Motor neuron (in vitro differentiated cells): ENCODE results near the gene GALNT10. TPM values are rescaled to one million over a fixed set of nuclear protein-coding genes. Genes with fewer than 3 reads are reported as not detected.

Source experiments
- ATAC-seq, 8 experiments: fragments of 200-7000 bp; cut with Tn5 transposase; replicated peaks in 6 of 8; 2 replicates each; pipeline ENCODE4 v1.8.0; 2021; ENCODE audit warnings: mild to moderate bottlenecking in 8 of 8, moderate library complexity in 8 of 8
- H3K27ac ChIP-seq, 2 donors: fragments of 250-450 bp; sonication (Bioruptor Pico); 2 replicates each; pipeline ENCODE4 v1.9.0; 2021; ENCODE audit warnings: antibody characterized with exemption in 2 of 2, mild to moderate bottlenecking in 2 of 2, moderate library complexity in 1 of 2
- H3K4me1 ChIP-seq, 2 donors: fragments of 250-450 bp; sonication (Bioruptor Pico); replicated peaks in 1 of 2; 2 replicates each; pipeline ENCODE4 v1.6.1; 2021; ENCODE audit warnings: antibody characterized with exemption in 2 of 2, mild to moderate bottlenecking in 2 of 2, moderate library complexity in 1 of 2
- H3K4me3 ChIP-seq, 5 donors: fragments of 250-450 bp; sonication (Bioruptor Pico); 2 replicates each; pipeline ENCODE4 v1.9.0; 2021; ENCODE audit warnings: antibody characterized with exemption in 5 of 5, mild to moderate bottlenecking in 5 of 5, moderate library complexity in 4 of 5
- WGBS, 10 experiments: fragments of 450-650 bp; shearing (Covaris generic); methylation state at CpG; one replicate each; pipeline ENCODE4 v1.0.0; 2022; 5-methylcytosine and 5-hydroxymethylcytosine counted together
- in situ Hi-C, 9 experiments: fragments of 400-800 bp; cut with MboI; loops; one replicate each; pipeline ENCODE4 v1.15.0; 2021; ENCODE audit warnings: low sequenced_read_pairs in 9 of 9, low pct_unique_long_range_greater_than_20kb in 2 of 9; ENCODE audit not compliant: unreplicated experiment in 9 of 9
- total RNA-seq, 8 experiments: library from RNA; unstranded; fragments of 300-600 nt; gene quantifications; 2 replicates each; pipeline versions ENCODE4 v1.2.3 to v1.2.4, GENCODE V29; 2022

GALNT10 gene
- total RNA-seq, 8 experiments from 2014 or later = 2.8 to 33.3 (median 7.5) TPM

- in situ Hi-C loops = no loop called here
- peak overlapping the region; percentile 11 to 48 for H3K27ac ChIP-seq
- H3K4me3 ChIP-seq = no peak overlapping the region
- H3K4me1 ChIP-seq = peaks cover 30 to 40% of the 10 kb centered on the region in 2 donors
- ATAC-seq = peak in 3 of 8 experiments; percentile 4 to 18 (median 6)
- WGBS, 10 experiments = 67 to 92% (median 71%) methylated on average over 1 to 4 of the region's 4 CpGs; no CpG with 5 or more reads in 3 of the 10 experiments
Measured at GRCh38 chr5:154319736-154320135, 129.2 kb downstream of the GALNT10 start.

DNA sequence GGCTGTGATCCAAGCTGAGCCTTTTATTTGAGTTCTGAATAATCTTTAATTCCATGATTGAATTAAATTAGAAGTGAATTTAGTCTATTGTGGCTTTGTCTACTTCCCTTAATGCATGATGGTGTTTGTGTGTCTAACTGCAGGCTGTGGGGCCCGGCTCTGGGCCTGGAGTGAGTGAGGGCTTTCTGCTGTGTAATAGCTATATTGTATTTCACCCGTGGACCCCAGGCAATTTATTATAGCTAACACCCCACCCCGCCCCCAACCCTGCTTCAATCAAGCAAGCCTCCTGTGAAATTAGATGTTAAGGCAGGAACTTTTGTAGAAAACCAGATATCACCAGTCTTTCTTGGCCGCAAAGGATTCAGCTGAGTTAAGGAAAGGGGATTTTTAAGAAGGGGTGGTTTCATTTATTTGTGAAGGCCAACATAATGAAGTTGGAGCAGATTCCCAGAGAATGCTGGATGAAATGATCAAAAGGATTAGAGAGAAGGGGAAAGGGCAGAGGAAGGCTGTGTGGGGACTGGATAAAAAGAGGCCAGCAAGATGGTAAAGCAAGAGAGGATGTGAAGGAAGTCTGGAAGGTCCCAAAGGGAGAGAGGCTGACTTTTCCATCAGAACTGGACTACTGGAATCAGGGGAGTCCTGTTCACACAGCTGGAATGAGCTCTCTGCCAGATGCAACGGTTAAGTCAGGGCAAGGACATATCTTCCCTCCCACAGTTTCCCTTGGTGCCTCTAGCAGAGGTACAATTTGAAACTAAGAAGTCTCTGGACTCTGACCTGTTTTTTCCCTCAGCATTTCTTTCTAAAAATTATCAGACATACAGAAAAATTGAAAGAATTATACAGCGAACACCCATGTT is 129.9 kb downstream of the GALNT10 start:
- peak in 5 of 8 experiments; percentile 81 to 90 (median 88) for ATAC-seq
- Histone ChIP-seq H3K4me3 (no peak overlapping the region), H3K4me1 (peaks cover 30 to 40% of the 10 kb centered on the region in 2 donors), H3K27ac (peak overlapping the region; percentile 1 to 48)
- in situ Hi-C loops = no loop called here
- 0 to 89% (median 55%) methylated on average over 2 to 6 of the region's 6 CpGs for WGBS, 10 experiments

GRCh38 chr5:154321546-154321945 is 131.0 kb downstream of the GALNT10 start:
- Histone ChIP-seq H3K4me3 (no peak overlapping the region), H3K27ac (no peak overlapping the region), H3K4me1 (peaks cover 30 to 35% of the 10 kb centered on the region in 2 donors)
- ATAC-seq = no peak
- in situ Hi-C loops = no loop called here
- 100% methylated on average over 2 of the region's 3 CpGs; no CpG with 5 or more reads in 9 of the 10 experiments for WGBS, 10 experiments

DNA sequence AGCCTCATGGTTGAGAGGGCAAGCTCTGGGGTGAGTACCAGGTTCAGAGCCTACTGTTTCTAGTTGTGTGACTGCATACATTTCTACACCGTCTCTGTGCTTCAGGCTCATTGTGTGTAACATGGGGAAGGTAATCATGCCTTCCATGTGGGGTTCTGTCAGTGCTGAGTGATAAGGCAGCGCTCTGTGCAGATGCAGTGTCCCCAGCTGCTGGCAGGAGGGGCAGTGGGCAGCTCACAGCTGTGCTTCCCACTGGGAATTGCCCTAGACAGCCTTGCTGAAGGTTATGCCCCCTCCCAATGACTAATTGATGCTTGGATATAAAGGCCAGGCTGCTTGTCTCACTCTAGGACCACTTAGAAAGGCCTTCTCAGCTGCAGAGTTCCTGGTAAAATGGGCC is 133.5 kb downstream of the GALNT10 start:
- H3K4me3 ChIP-seq = no peak overlapping the region
- peaks cover 30 to 40% of the 10 kb centered on the region in 2 donors for H3K4me1 ChIP-seq
- in situ Hi-C loops = no loop called here
- ATAC-seq = peak in 5 of 8 experiments; percentile 74 to 82 (median 76)
- 50% methylated on average over 1 of the region's 2 CpGs; no CpG with 5 or more reads in 9 of the 10 experiments for WGBS, 10 experiments
- no peak overlapping the region for H3K27ac ChIP-seq

- Histone ChIP-seq H3K4me3 (no peak overlapping the region), H3K4me1 (peaks cover 17 to 25% of the 10 kb centered on the region in 2 donors), H3K27ac (no peak overlapping the region)
- in situ Hi-C loops = no loop called here
- 50 to 100% (median 90%) methylated on average over 1 of the region's 1 CpG; no CpG with 5 or more reads in 1 of the 10 experiments for whole genome bisulfite sequencing, 10 experiments
- ATAC-seq = no peak
Measured at GRCh38 chr5:154325566-154325965, 135.0 kb downstream of the GALNT10 start.

GRCh38 chr5:154329062-154329461 is 138.5 kb downstream of the GALNT10 start:
- in situ Hi-C loops = no loop called here
- WGBS, 10 experiments = 80 to 100% (median 94%) methylated on average over 1 to 3 of the region's 3 CpGs; no CpG with 5 or more reads in 2 of the 10 experiments
- no peak for ATAC-seq
- Histone ChIP-seq H3K4me1 (peaks cover 7 to 17% of the 10 kb centered on the region in 2 donors), H3K4me3 (no peak overlapping the region), H3K27ac (no peak overlapping the region)

GRCh38 chr5:154329519-154330040 is 139.0 kb downstream of the GALNT10 start:
- H3K4me1 ChIP-seq = peaks cover 5 to 16% of the 10 kb centered on the region in 2 donors
- WGBS, 10 experiments = 70 to 100% (median 86%) methylated on average over 1 to 6 of the region's 14 CpGs; no CpG with 5 or more reads in 3 of the 10 experiments
- no peak overlapping the region for H3K27ac ChIP-seq
- in situ Hi-C loops = no loop called here
- H3K4me3 ChIP-seq = no peak overlapping the region
- no peak for ATAC-seq

DNA sequence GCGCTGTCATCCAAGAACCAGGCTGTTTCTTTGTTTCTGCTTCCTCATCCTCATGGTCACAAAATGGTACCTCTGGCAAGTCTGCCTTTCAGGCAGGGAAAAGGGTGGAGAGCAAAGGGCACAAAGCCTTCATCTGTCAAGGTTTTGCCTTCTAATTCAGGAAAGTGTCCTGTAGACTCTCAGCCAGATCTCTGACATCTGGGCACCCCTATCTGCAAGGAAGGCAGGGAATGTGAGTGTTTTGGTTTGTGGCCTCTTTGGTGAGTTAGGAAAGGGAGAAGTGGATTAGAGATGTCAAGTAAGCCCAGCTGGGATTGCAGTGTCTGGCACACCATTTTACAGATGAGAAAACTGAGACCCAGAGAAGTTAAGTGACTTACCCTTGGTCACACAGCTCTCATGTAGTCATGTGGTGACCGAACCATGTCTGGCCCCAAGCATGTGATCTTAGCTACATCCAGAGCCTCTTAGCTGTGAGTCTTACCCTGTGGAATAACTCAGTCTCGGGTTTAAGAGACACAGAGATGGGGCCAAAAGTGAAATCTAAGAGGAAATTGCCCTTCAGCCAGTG is 139.6 kb downstream of the GALNT10 start:
- 80 to 100% (median 93%) methylated on average over 1 to 3 of the region's 3 CpGs; no CpG with 5 or more reads in 1 of the 10 experiments for WGBS, 10 experiments
- ATAC-seq = no peak
- Histone ChIP-seq H3K4me1 (peaks cover 4 to 16% of the 10 kb centered on the region in 2 donors), H3K27ac (no peak overlapping the region), H3K4me3 (no peak overlapping the region)
- in situ Hi-C loops = no loop called here

GRCh38 chr5:154331232-154331631 is 140.7 kb downstream of the GALNT10 start:
- WGBS, 10 experiments = 80 to 100% (median 100%) methylated on average over 1 to 2 of the region's 2 CpGs; no CpG with 5 or more reads in 4 of the 10 experiments
- no peak for ATAC-seq
- H3K4me3 ChIP-seq = no peak overlapping the region
- in situ Hi-C loops = no loop called here
- H3K27ac ChIP-seq = no peak overlapping the region
- H3K4me1 ChIP-seq = peaks cover 4 to 16% of the 10 kb centered on the region in 2 donors

DNA sequence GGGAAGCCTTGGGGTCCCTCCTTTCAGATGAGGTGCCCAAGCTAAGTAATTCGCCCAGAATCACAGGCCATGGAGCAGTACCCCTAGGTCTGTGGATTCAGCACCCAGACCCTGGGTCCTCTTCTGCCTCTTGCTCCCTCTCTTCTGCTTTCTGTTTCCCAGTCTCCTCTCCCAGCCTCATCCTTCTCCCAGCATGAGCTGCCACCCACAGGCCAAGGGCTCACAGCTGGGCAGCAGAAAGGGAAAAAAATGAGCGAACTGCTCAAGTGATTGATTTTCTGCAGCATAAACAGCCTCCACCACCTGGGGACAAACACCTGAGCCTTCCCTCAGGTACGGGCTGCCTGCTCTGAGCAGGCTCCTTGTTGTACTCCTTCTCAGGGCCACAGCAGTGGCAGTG is 141.4 kb downstream of the GALNT10 start:
- Histone ChIP-seq H3K27ac (no peak overlapping the region), H3K4me1 (peaks cover 4 to 16% of the 10 kb centered on the region in 2 donors), H3K4me3 (no peak overlapping the region)
- ATAC-seq = no peak
- in situ Hi-C loops = no loop called here
- whole genome bisulfite sequencing, 10 experiments = 67 to 100% (median 100%) methylated on average over 1 to 2 of the region's 3 CpGs; no CpG with 5 or more reads in 4 of the 10 experiments

- WGBS, 10 experiments = 20 to 100% (median 100%) methylated on average over 1 of the region's 6 CpGs; no CpG with 5 or more reads in 6 of the 10 experiments
- in situ Hi-C loops = no loop called here
- Histone ChIP-seq H3K4me1 (peaks cover 4 to 16% of the 10 kb centered on the region in 2 donors), H3K27ac (no peak overlapping the region), H3K4me3 (no peak overlapping the region)
- ATAC-seq = peak in 2 of 8 experiments; percentile 31 to 77
Measured at GRCh38 chr5:154332451-154332850, 141.9 kb downstream of the GALNT10 start.

DNA sequence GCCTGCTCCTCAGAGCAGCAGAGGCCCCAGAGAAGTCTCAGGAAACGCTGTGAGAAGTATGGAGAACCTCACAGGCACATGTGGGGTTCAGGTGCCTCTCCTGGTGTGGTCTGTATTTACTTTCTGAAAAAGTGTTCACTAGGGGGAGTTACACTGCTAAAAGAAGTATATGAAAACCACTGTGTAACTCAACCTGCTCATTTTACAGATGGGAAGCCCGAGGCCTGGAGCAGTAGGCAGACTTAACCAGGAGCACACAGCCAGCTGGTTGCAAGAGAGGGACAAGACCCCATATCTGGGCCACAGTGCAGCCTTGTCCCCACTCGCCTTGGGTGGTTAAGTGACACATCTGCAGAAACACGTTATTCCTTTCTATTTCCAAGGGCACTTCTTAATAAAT is 142.5 kb downstream of the GALNT10 start:
- Histone ChIP-seq H3K27ac (no peak overlapping the region), H3K4me1 (peaks cover 4 to 15% of the 10 kb centered on the region in 2 donors), H3K4me3 (no peak overlapping the region)
- in situ Hi-C loops = no loop called here
- no peak for ATAC-seq
- WGBS, 10 experiments = 91 to 100% (median 100%) methylated on average over 1 to 4 of the region's 4 CpGs; no CpG with 5 or more reads in 3 of the 10 experiments
